Measurements from ENCODE around the gene R3HDM1.
A peak's percentile ranks its signal among the peaks of the same experiment; 100 is the strongest.
"Not testable (repeated sequence)": the region's sequence is repeated elsewhere in the genome, so short reads cannot be mapped to it uniquely, and the experiment has no call there.

R3HDM1 gene

GRCh38 chr2:135612319-135612718 is 81.0 kb downstream of the R3HDM1 start:
- Mint-ChIP-seq H3K4me3 (no peak overlapping the region), H3K4me1 (no peaks in the 10 kb centered on the region), H3K27ac (no peak overlapping the region), H3K36me3 (peaks cover 7% of the 10 kb centered on the region), H3K27me3 (no peaks in the 10 kb centered on the region), H3K9me3 (no peaks in the 10 kb centered on the region)

GRCh38 chr2:135615404-135615803 is 84.1 kb downstream of the R3HDM1 start:
- Mint-ChIP-seq H3K4me3 (no peak overlapping the region), H3K9me3 (no peaks in the 10 kb centered on the region), H3K4me1 (no peaks in the 10 kb centered on the region)

GRCh38 chr2:135617501-135618015 is 86.3 kb downstream of the R3HDM1 start:
- Mint-ChIP-seq H3K27ac (no peak overlapping the region), H3K9me3 (no peaks in the 10 kb centered on the region), H3K4me1 (no peaks in the 10 kb centered on the region), H3K4me3 (no peak overlapping the region), H3K36me3 (peaks cover 6% of the 10 kb centered on the region), H3K27me3 (no peaks in the 10 kb centered on the region)

More at GRCh38 chr2:135615404-135615803, 84.1 kb downstream of the R3HDM1 start:
- Mint-ChIP-seq H3K27ac (no peak overlapping the region), H3K36me3 (peaks cover 3% of the 10 kb centered on the region), H3K27me3 (no peaks in the 10 kb centered on the region)

- Mint-ChIP-seq H3K9me3 (no peaks in the 10 kb centered on the region), H3K27me3 (no peaks in the 10 kb centered on the region), H3K36me3 (peaks cover 16% of the 10 kb centered on the region), H3K4me1 (no peaks in the 10 kb centered on the region), H3K27ac (peak overlapping the region; percentile 46), H3K4me3 (no peak overlapping the region)
These were observed 88.9 kb downstream of the R3HDM1 start for GRCh38 chr2:135620198-135620597.

- Mint-ChIP-seq H3K4me1 (no peaks in the 10 kb centered on the region), H3K9me3 (no peaks in the 10 kb centered on the region), H3K27ac (no peak overlapping the region), H3K4me3 (no peak overlapping the region), H3K27me3 (no peaks in the 10 kb centered on the region), H3K36me3 (peaks cover 11% of the 10 kb centered on the region)
These were observed 98.2 kb downstream of the R3HDM1 start for GRCh38 chr2:135629520-135629919.

DNA sequence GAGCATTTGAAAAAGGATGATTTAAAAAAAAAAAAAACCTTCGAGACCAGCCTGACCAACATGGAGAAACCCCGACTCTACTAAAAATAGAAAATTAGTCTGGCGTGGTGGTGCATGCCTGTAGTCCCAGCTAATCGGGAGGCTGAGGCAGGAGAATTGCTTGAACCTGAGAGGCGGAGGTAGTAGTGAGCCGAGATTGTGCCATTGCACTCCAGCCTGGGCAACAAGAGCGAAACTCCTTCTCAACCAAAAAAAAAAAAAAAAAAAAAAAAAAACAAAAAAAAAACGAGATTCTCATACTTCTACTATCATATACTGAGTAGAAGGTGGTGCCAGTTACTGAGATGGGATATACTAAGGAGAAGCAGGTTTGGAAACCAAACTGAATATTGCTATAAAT is 98.8 kb downstream of the R3HDM1 start:
- H3K27me3 Mint-ChIP-seq, H3K9me3 Mint-ChIP-seq, H3K4me1 Mint-ChIP-seq, H3K27ac Mint-ChIP-seq, H3K4me3 Mint-ChIP-seq, H3K36me3 Mint-ChIP-seq: not testable (repeated sequence)

- Mint-ChIP-seq H3K27ac (no peak overlapping the region), H3K27me3 (no peaks in the 10 kb centered on the region), H3K4me3 (no peak overlapping the region)
These were observed 99.2 kb downstream of the R3HDM1 start for GRCh38 chr2:135630488-135630887.

DNA sequence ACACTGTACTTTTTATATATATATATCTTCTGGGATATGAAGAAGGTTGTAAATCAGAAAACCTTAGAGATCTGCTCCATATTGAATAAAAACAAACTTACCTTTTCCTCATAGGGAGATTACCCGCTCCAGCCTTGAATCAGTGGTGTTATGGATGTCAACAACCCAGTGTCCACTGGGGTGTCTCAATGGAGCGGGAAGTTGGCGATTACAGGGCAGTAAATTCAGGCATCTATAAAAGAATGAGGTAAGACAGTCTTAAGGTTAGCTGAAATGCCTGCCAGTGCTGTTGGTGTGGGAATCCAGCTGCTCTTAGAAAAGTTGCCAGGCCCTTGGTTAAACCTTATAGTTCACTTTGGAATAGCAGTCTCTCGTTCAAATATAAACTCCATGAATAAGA is 102.3 kb downstream of the R3HDM1 start:
- H3K36me3 Mint-ChIP-seq: peaks cover 12% of the 10 kb centered on the region
- H3K27ac Mint-ChIP-seq: no peak overlapping the region
- H3K27me3 Mint-ChIP-seq: no peaks in the 10 kb centered on the region
- no peaks in the 10 kb centered on the region for H3K9me3 Mint-ChIP-seq
- H3K4me1 Mint-ChIP-seq: no peaks in the 10 kb centered on the region
- H3K4me3 Mint-ChIP-seq: no peak overlapping the region

More at GRCh38 chr2:135630488-135630887, 99.2 kb downstream of the R3HDM1 start:
- Mint-ChIP-seq H3K9me3 (no peaks in the 10 kb centered on the region), H3K4me1 (no peaks in the 10 kb centered on the region), H3K36me3 (peaks cover 7% of the 10 kb centered on the region)

GRCh38 chr2:135635212-135635835 is 104.0 kb downstream of the R3HDM1 start:
- Mint-ChIP-seq H3K4me3 (no peak overlapping the region), H3K9me3 (no peaks in the 10 kb centered on the region), H3K36me3 (peaks cover 9% of the 10 kb centered on the region), H3K27me3 (no peaks in the 10 kb centered on the region), H3K4me1 (no peaks in the 10 kb centered on the region), H3K27ac (no peak overlapping the region)

- H3K27me3 Mint-ChIP-seq: no peaks in the 10 kb centered on the region
- peak overlapping the region; percentile 20 for H3K27ac Mint-ChIP-seq
- no peaks in the 10 kb centered on the region for H3K9me3 Mint-ChIP-seq
- no peak overlapping the region for H3K4me3 Mint-ChIP-seq
- peaks cover 11% of the 10 kb centered on the region for H3K36me3 Mint-ChIP-seq
- H3K4me1 Mint-ChIP-seq: no peaks in the 10 kb centered on the region
These were observed 105.7 kb downstream of the R3HDM1 start for GRCh38 chr2:135636982-135637381.

GRCh38 chr2:135637456-135638087 is 106.3 kb downstream of the R3HDM1 start:
- Mint-ChIP-seq H3K4me3 (no peak overlapping the region), H3K27me3 (no peaks in the 10 kb centered on the region), H3K27ac (no peak overlapping the region), H3K4me1 (no peaks in the 10 kb centered on the region), H3K9me3 (no peaks in the 10 kb centered on the region), H3K36me3 (peaks cover 12% of the 10 kb centered on the region)

DNA sequence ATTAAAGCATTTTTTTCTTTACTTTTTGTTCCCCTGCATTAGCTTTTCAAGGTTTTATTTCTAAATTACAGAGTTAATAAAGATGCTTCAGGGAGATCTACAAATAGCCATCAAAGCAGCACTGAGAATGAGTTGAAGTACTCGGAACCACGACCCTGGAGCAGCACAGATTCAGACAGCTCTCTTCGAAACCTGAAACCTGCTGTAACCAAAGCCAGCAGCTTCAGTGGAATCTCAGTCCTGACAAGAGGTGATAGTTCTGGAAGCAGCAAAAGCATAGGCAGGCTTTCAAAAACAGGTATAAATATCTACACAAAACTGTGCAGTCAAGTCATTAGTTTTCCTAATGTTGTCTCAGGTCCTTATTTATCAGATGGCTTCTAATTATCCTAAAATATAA is 107.5 kb downstream of the R3HDM1 start:
- Mint-ChIP-seq H3K36me3 (peaks cover 12% of the 10 kb centered on the region), H3K27me3 (no peaks in the 10 kb centered on the region), H3K9me3 (no peaks in the 10 kb centered on the region), H3K4me3 (no peak overlapping the region), H3K4me1 (no peaks in the 10 kb centered on the region), H3K27ac (no peak overlapping the region)

DNA sequence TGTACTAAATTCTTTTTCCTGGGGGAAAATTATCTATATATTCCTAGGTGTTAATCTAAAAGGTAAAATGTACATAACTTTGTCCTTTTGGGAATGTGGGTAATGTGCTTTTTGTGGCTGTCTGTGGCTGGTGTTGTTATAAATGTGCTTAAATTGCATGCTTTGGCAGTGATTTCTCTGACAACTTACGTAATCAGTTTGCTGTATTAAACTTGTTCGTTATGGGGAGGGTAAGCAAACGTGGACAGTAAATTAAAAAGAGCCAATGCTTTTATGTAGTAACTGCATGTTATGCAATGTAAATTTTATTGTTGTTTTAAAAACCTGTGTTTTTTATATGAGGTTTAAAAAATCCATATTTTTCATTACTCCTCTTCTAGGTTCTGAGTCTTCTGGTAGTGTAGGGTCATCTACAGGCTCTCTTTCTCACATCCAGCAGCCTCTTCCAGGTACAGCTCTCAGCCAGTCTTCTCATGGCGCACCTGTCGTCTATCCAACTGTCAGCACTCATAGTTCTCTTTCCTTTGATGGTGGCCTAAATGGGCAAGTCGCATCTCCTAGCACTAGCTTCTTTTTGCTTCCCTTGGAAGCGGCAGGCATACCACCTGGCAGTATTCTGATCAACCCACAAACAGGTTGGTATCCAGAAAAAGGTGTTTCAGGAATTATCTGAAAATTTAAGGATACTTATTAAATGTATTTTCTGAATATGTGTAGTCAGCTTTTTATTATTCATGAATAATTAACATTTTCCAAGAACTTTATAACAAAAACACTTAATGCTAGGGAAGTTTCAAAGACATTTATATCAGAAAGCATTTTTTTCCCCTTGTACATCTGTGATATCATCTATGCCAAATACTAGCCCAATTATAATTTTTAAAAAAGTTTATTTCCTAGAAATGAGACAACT is 110.1 kb downstream of the R3HDM1 start:
- Mint-ChIP-seq H3K4me3 (no peak overlapping the region), H3K27me3 (no peaks in the 10 kb centered on the region), H3K36me3 (peaks cover 16% of the 10 kb centered on the region), H3K9me3 (no peaks in the 10 kb centered on the region), H3K27ac (no peak overlapping the region), H3K4me1 (no peaks in the 10 kb centered on the region)

DNA sequence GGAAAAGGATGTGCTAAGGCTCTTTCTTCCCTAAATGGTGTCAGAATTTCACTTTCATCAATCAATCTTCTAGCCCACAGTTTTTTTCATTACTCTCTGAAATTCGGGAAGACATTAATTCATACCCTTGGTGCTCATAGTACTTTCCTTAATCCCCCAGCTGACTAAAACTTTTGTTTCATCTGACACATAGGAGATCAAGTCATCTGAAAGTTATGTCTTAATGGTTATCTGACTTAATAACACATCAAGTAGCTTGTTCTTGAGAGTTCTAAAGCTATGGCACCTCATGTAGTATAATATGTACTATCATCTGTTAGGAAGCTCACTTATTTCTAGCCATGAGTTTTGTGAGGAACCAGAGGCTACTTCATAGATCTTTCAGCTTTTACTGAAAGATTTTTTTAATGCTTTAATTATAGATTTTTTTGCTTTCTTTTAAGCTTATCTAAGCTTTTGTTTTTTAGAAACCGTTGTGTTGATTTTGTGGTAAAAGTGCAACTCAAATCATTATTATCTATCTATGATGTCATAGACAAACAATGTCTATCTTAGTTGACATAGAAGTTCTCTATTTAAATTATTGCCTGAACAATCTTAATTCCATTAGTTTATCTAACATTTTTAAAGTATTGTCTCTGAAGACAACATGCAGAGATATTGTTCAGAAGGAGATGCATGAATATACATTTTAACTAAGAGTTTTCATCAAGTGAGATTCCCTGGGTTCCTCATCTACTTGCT is 116.7 kb downstream of the R3HDM1 start:
- Mint-ChIP-seq H3K4me1 (no peaks in the 10 kb centered on the region), H3K27ac (no peak overlapping the region), H3K4me3 (no peak overlapping the region), H3K9me3 (no peaks in the 10 kb centered on the region), H3K27me3 (no peaks in the 10 kb centered on the region), H3K36me3 (peaks cover 18% of the 10 kb centered on the region)

DNA sequence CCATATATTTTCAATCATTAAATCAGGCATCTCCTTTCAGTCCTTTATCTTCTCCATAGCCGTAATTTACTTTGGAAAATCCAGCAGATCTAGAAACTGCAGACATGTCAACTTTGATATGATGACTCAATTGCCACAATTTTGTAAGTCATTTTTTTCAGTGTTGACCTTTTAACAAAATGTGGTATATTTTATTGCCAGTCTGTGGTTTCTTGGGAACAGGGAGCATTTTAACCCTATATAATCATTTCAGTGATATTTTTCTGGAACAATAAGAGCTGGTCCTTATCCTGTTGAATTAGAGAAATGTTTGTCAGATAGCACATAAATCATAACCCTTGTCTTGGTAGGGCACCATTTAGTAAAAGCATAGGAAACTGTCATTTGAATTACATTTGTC is 119.4 kb downstream of the R3HDM1 start:
- H3K36me3 Mint-ChIP-seq: peaks cover 27% of the 10 kb centered on the region
- H3K27ac Mint-ChIP-seq: no peak overlapping the region
- no peak overlapping the region for H3K4me3 Mint-ChIP-seq
- H3K27me3 Mint-ChIP-seq: no peaks in the 10 kb centered on the region
- H3K9me3 Mint-ChIP-seq: no peaks in the 10 kb centered on the region
- H3K4me1 Mint-ChIP-seq: no peaks in the 10 kb centered on the region
